ENCODE measurements around the gene SUGP1.

The SUGP1 gene

DNA sequence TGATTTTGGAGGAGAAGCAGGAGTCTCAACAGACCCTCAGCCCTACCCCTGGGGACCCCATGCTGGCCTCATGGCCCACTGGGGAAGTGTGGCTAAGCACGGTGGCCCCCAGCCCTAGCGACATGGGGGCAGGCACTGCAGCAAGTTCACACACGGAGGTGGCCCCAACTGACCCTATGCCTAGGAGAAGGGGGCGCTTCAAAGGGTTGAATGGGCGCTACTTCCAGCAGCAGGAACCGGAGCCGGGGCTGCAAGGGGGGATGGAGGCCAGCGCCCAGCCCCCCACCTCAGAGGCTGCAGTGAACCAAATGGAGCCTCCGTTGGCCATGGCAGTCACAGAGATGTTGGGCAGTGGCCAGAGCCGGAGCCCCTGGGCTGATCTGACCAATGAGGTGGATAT, 93.6 kb downstream of the SUGP1 start:
- DNase-seq, result no peak

DNA sequence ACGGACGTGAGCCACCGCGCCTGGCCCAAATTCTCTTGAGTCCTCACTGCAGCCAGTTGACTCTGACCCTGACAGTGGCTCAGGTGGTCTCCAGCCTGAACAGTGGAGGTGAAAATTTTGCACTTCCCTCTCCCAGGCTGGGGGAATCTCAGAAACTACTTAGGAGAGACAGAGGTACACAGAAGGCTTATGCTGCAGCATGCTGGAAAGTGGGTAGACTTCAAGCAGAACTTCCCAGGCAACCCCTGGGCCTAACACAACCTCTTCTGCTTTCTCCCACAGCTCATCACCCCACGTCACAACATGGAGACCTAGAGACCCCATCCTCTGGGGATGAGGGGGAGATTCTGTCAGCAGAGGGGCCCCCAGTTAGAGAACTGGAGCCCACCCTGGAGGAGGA, 94.1 kb downstream of the SUGP1 start:
- DNase-seq, result no peak

All from NCI-H446 (cell line).